Keratinocyte (primary cell): ENCODE data around the gene SLC27A5. TPM values are rescaled to one million over a fixed set of nuclear protein-coding genes. Genes with fewer than 3 reads are reported as not detected.

Source experiments
- DNase-seq: peaks from one replicate; pipeline ENCODE4 v3.0.0-alpha.2; 2011; ENCODE audit warnings: low read depth, missing footprints, low spot score
- FAIRE-seq: peaks from 2 replicates; lab custom pipeline; 2011; peaks lifted over from hg19 to GRCh38; lab: Jason Lieb, UNC
- H2AFZ ChIP-seq: 2 replicates; pipeline ENCODE4 v1.6.0; 2012; ENCODE audit warnings: low read length, control low read depth, inconsistent platforms; ENCODE audit not compliant: control insufficient read depth
- H3K27ac ChIP-seq: 2 replicates; pipeline ENCODE4 v1.5.1; 2011; ENCODE audit warnings: low read length; ENCODE audit not compliant: control insufficient read depth, insufficient read depth
- H3K27me3 ChIP-seq: 3 replicates; pipeline ENCODE4 v1.6.0; 2011; ENCODE audit warnings: low read length; ENCODE audit not compliant: control insufficient read depth, insufficient read depth; ENCODE audit errors: extremely low read depth
- H3K36me3 ChIP-seq, 2 experiments: 2 replicates in 1 of 2; 3 replicates in 1 of 2; pipeline ENCODE4 v1.5.1; 2011; ENCODE audit warnings: low read length in 2 of 2, mild to moderate bottlenecking in 1 of 2; ENCODE audit not compliant: control insufficient read depth in 2 of 2, insufficient read depth in 2 of 2; ENCODE audit errors: extremely low read depth in 1 of 2
- H3K4me1 ChIP-seq: 3 replicates; pipeline ENCODE4 v1.5.1; 2011; ENCODE audit warnings: low read length; ENCODE audit not compliant: control insufficient read depth, insufficient read depth; ENCODE audit errors: extremely low read depth
- H3K4me2 ChIP-seq: 3 replicates; pipeline ENCODE4 v1.6.0; 2011; ENCODE audit warnings: low read depth, low read length; ENCODE audit not compliant: control insufficient read depth, insufficient read depth; ENCODE audit errors: extremely low read depth
- H3K4me3 ChIP-seq, 3 experiments: fragments of 200-600 bp in 1 of 3; sonication (generic) in 1 of 3; 2 replicates in 2 of 3; 3 replicates in 1 of 3; pipeline ENCODE4 v1.5.1; 2011 to 2016; ENCODE audit warnings: low read length in 3 of 3, mild to moderate bottlenecking in 3 of 3, control low read depth in 2 of 3, inconsistent platforms in 1 of 3, low read depth in 1 of 3, mixed read lengths in 1 of 3, mixed run types in 1 of 3, moderate library complexity in 1 of 3; ENCODE audit not compliant: control insufficient read depth in 2 of 3, insufficient read depth in 2 of 3; ENCODE audit errors: extremely low read depth in 1 of 3
- H3K79me2 ChIP-seq: 2 replicates; pipeline ENCODE4 v1.6.0; 2012; ENCODE audit warnings: low read length; ENCODE audit not compliant: control insufficient read depth, insufficient read depth
- H3K9ac ChIP-seq: 3 replicates; pipeline ENCODE4 v1.6.0; 2011; ENCODE audit warnings: low read length; ENCODE audit not compliant: control insufficient read depth, insufficient read depth; ENCODE audit errors: extremely low read depth
- H3K9me1 ChIP-seq: 3 replicates; pipeline ENCODE4 v1.6.0; 2011; ENCODE audit warnings: low read length; ENCODE audit not compliant: control insufficient read depth, insufficient read depth; ENCODE audit errors: extremely low read depth
- H3K9me3 ChIP-seq: 2 replicates; pipeline ENCODE4 v1.5.1; 2012; ENCODE audit warnings: low read depth, low read length; ENCODE audit not compliant: control insufficient read depth
- H4K20me1 ChIP-seq: 3 replicates; pipeline ENCODE4 v1.6.0; 2011; ENCODE audit warnings: low read length; ENCODE audit not compliant: control insufficient read depth, insufficient read depth; ENCODE audit errors: extremely low read depth
- EZH2 ChIP-seq: IDR thresholded peaks from one replicate; pipeline ENCODE4 v1.6.1; 2012; ENCODE audit warnings: inconsistent platforms, mild to moderate bottlenecking, low read length, moderate library complexity
- dilution Hi-C: fragments of 300-500 bp; cut with MboI; formaldehyde crosslinking; loops from one replicate; pipeline ENCODE4 v1.7.0; 2020; ENCODE audit warnings: low sequenced_read_pairs; ENCODE audit not compliant: extremely low pct_ligation_motif_present
- polyA plus RNA-seq, 5 experiments: library from polyadenylated mRNA; depleted of rRNA in 3 of 5; stranded (reverse) in 3 of 5; stranded (forward) in 1 of 5; unstranded in 1 of 5; fragments of >200 nt; gene quantifications; 1 replicate in 1 of 5; 2 replicates in 3 of 5; 3 replicates in 1 of 5; pipeline versions ENCODE4 v1.2.1 to v1.2.3, GENCODE V29; 2011 to 2012; ENCODE audit warnings: missing spikeins in 2 of 5, low read depth in 1 of 5, low replicate concordance in 1 of 5
- TF ChIP-seq, protein P1 (sequence below), 3 experiments: IDR thresholded peaks in 1 of 3; conservative IDR thresholded peaks in 1 of 3; optimal IDR thresholded peaks in 1 of 3; 2 replicates in 2 of 3; 3 replicates in 1 of 3; pipeline versions ENCODE3 to v1.5.1; 2011; ENCODE audit warnings: low read length in 3 of 3, mild to moderate bottlenecking in 3 of 3, moderate library complexity in 2 of 3, control low read depth in 1 of 3, inconsistent platforms in 1 of 3; ENCODE audit not compliant: insufficient read depth in 2 of 3; ENCODE audit errors: extremely low read depth in 1 of 3

SLC27A5 gene
- polyA plus RNA-seq, 1 donor (not counting 4 experiments of a cell fraction or from before 2014, with no cell fraction given): 13.4 TPM

DNA sequence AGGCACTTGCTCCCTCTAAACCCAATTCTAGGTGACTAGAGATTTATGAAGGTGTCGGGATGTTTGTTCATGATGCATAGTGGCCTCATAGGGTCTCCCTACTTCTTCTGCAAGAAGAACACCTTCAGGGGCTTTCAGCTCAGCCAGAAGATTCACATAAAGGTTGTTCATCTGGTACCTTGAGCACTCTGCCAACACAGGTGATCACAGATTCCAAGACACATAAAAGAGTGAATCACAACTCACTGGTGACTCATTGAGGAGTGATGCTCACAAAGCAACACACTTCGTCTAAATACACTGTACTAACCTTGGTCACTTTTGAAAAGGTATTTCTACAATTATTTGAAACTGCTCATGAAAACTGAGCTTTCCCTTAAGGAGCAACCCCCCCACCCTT is 51.8 kb downstream of the SLC27A5 start:
- DNase-seq: no peak
- H2AFZ ChIP-seq: no peak overlapping the region
- no peaks in the 10 kb centered on the region for H3K9me3 ChIP-seq
- no peaks in the 10 kb centered on the region for H3K79me2 ChIP-seq
- no peak overlapping the region for H3K4me3 ChIP-seq
- H3K27me3 ChIP-seq: no peaks in the 10 kb centered on the region
- H3K27ac ChIP-seq: no peak overlapping the region
- no peaks in the 10 kb centered on the region for H4K20me1 ChIP-seq
- H3K9ac ChIP-seq: no peak overlapping the region
- FAIRE-seq: peak; percentile 100
- dilution Hi-C loops: no loop called here
- no peaks in the 10 kb centered on the region for H3K9me1 ChIP-seq
- peaks cover 8% of the 10 kb centered on the region in 2 experiments for H3K36me3 ChIP-seq
- TF ChIP-seq, protein P1, sequence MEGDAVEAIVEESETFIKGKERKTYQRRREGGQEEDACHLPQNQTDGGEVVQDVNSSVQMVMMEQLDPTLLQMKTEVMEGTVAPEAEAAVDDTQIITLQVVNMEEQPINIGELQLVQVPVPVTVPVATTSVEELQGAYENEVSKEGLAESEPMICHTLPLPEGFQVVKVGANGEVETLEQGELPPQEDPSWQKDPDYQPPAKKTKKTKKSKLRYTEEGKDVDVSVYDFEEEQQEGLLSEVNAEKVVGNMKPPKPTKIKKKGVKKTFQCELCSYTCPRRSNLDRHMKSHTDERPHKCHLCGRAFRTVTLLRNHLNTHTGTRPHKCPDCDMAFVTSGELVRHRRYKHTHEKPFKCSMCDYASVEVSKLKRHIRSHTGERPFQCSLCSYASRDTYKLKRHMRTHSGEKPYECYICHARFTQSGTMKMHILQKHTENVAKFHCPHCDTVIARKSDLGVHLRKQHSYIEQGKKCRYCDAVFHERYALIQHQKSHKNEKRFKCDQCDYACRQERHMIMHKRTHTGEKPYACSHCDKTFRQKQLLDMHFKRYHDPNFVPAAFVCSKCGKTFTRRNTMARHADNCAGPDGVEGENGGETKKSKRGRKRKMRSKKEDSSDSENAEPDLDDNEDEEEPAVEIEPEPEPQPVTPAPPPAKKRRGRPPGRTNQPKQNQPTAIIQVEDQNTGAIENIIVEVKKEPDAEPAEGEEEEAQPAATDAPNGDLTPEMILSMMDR (optimal IDR thresholded peaks at IDR 0.05 in 1 of 3, IDR thresholded peaks at IDR 0.05 in 1 of 3, conservative IDR thresholded peaks at IDR 0.05 in 1 of 3; ENCODE audit: extremely low read depth in 1 of 3, insufficient read depth in 2 of 3, low read length in 3 of 3): no peak
- no peak for TF ChIP-seq EZH2
- peaks cover 10% of the 10 kb centered on the region for H3K4me1 ChIP-seq
- no peak overlapping the region for H3K4me2 ChIP-seq

DNA sequence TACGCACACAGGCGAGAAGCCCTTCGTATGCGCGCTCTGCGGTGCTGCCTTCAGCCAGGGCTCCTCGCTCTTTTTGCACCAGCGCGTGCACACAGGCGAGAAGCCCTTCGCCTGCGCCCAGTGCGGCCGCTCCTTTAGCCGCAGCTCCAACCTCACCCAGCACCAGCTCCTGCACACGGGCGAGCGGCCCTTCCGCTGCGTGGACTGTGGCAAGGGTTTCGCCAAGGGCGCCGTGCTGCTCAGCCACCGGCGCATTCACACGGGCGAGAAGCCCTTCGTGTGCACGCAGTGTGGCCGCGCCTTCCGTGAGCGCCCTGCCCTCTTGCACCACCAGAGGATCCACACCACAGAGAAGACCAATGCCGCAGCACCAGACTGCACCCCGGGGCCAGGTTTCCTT is 55.7 kb downstream of the SLC27A5 start:
- H3K9me1 ChIP-seq: no peaks in the 10 kb centered on the region
- no peak for TF ChIP-seq EZH2
- dilution Hi-C loops: no loop called here
- H3K9me3 ChIP-seq: no peaks in the 10 kb centered on the region
- H3K36me3 ChIP-seq: peaks cover 14% of the 10 kb centered on the region in 2 experiments
- H3K9ac ChIP-seq: no peak overlapping the region
- no peaks in the 10 kb centered on the region for H3K79me2 ChIP-seq
- FAIRE-seq: no peak
- H3K27me3 ChIP-seq: no peaks in the 10 kb centered on the region
- no peak overlapping the region for H3K27ac ChIP-seq
- H3K4me3 ChIP-seq: no peak overlapping the region
- DNase-seq: no peak
- peaks cover 15% of the 10 kb centered on the region for H3K4me1 ChIP-seq
- H3K4me2 ChIP-seq: no peak overlapping the region
- no peak overlapping the region for H2AFZ ChIP-seq
- H4K20me1 ChIP-seq: no peaks in the 10 kb centered on the region

- Histone ChIP-seq H3K4me2 (no peak overlapping the region), H3K9me1 (no peaks in the 10 kb centered on the region), H4K20me1 (no peaks in the 10 kb centered on the region), H3K79me2 (no peaks in the 10 kb centered on the region), H3K4me3 (no peak overlapping the region), H2AFZ (no peak overlapping the region), H3K9ac (no peak overlapping the region), H3K9me3 (no peaks in the 10 kb centered on the region), H3K27ac (no peak overlapping the region), H3K36me3 (peaks cover 14% of the 10 kb centered on the region in 2 experiments), H3K4me1 (peaks cover 20% of the 10 kb centered on the region), H3K27me3 (no peaks in the 10 kb centered on the region)
- dilution Hi-C loops: no loop called here
- TF ChIP-seq, protein P1 (optimal IDR thresholded peaks at IDR 0.05 in 1 of 3, IDR thresholded peaks at IDR 0.05 in 1 of 3, conservative IDR thresholded peaks at IDR 0.05 in 1 of 3; ENCODE audit: extremely low read depth in 1 of 3, insufficient read depth in 2 of 3, low read length in 3 of 3): no peak
- no peak for TF ChIP-seq EZH2
- DNase-seq (no peak), FAIRE-seq (no peak)
These were observed 56.5 kb downstream of the SLC27A5 start for GRCh38 chr19:58455306-58455705.
